Amniotic stem cell (primary cell): ENCODE data around the gene PRPSAP2.
"Not testable (repeated sequence)": the region's sequence is repeated elsewhere in the genome, so short reads cannot be mapped to it uniquely, and the experiment has no call there.

Experiments
- DNase-seq: peaks from one replicate; lab custom pipeline; 2025; lab: John Stamatoyannopoulos, UW

Gene PRPSAP2

DNA sequence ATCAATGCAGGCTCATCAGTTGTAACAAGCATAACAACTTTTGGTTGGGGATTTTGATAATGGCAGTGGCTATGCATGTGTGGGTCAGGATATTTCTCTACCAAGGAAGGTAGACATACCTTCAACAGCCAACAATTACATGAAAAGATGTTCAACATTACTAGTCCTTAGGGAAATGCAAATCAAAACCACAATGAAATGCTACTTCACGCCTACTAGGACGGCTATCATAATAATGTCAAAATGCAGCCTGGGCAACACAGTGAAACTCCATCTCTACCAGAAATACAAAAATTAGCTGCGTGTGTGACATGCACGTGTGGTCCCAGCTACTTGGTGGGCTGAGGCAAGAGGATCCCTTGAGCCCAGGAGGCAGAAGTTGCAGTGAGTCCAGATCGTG lies 86.7 kb downstream of the PRPSAP2 start:
- no peak for DNase-seq

DNA sequence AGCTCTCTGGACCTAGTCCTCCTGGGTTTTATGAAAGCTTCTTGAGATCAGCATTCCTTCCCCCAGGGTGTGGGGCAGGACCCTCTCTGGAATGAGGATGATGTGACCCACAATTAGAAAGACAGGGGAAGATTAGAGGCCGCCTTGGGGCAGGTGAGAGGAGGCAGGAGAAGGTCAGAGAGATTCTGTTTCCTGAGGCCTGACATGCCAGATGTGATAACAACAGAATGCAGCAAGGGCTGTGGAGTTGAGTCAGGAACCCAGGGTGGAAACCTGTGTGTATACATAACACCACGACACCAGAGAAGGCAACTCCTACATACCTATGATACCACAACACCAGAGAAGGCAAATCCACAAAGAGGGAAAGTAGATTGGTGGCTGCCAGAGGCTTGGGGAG lies 88.6 kb downstream of the PRPSAP2 start:
- DNase-seq, result no peak

DNA sequence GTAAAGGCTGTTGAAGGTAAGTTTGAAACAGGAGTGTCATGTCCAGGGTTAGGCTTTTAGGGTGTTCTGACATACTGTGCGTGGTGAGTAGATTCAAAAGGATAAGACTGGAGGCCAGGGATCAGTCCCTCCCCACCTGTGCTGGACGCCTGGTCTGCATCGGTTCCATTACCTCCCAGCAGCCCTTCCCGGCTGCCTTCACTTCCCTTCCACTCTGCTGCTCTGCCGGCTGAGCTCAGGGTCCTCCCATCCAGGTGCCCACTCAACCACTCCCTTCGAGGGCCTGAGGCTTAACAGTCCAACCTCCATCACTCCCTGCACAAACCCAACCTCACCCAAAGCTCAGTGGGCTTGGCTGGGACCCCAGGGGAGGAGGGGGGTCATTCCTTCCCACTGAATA lies 89.9 kb downstream of the PRPSAP2 start:
- DNase-seq, result no peak

DNA sequence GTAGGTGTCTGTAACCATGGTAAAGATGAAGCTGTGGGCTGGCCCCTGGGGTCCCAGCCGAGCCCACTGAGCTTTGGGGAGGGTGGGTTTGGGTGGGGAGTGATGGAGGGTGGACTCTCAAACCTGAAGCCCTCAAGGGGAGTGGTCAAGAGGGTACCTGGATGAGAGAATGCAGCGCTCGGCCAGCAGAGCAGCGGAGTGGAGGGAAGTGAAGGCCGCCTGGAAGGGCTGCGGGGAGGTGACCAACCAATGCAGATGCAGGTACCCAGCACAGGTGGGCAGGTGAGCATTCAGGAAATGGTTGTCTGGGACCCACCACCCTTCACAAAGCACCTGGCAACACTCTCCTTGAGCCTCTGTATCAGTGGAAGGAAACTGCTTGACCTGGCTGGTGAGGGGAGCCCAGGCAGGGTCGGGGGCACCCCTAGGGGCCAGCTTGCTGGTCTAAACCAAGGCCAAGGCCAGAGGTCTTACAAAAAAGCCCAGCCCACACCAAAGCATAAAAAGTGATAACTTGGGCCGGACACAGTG lies 90.6 kb downstream of the PRPSAP2 start:
- no peak for DNase-seq

DNA sequence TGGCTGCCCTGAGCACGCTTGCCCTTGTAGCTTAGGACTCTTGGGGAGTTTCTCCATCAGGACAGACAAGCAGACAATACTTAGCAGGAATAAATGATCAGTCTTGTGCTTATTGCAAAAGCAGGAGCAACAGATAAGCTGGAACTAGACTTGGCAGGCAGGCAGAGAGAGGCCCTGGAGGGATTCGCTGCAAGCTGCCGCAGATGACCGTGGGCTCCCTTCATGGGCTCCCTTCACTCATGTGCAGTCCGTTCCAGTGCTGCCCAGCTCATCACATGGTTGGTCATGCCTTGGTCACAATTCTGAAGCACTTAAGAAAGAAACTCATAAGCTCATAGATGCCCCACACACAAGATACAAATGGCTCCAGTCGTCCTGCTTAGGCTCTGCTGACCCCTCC lies 91.6 kb downstream of the PRPSAP2 start:
- no peak for DNase-seq

DNA sequence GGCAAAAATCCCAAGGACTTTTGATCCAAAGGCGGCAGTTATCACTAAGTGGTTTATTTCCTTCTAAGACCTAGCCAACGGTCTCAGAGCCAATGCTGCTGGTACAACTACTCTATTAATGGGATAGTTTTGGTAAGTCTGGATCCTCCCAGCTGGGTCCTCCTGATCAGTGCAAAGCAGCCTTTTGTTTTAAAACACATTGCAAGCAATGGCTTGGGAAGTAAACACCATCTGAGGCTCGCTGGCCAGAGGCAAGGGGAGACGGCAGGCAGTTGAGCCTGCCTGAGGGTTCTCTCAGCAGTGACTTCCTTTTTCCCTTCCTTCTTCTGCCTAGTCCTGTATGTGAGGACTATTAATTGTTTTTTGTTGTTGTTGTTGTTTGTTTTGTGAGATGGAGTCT lies 92.4 kb downstream of the PRPSAP2 start:
- no peak for DNase-seq

DNA sequence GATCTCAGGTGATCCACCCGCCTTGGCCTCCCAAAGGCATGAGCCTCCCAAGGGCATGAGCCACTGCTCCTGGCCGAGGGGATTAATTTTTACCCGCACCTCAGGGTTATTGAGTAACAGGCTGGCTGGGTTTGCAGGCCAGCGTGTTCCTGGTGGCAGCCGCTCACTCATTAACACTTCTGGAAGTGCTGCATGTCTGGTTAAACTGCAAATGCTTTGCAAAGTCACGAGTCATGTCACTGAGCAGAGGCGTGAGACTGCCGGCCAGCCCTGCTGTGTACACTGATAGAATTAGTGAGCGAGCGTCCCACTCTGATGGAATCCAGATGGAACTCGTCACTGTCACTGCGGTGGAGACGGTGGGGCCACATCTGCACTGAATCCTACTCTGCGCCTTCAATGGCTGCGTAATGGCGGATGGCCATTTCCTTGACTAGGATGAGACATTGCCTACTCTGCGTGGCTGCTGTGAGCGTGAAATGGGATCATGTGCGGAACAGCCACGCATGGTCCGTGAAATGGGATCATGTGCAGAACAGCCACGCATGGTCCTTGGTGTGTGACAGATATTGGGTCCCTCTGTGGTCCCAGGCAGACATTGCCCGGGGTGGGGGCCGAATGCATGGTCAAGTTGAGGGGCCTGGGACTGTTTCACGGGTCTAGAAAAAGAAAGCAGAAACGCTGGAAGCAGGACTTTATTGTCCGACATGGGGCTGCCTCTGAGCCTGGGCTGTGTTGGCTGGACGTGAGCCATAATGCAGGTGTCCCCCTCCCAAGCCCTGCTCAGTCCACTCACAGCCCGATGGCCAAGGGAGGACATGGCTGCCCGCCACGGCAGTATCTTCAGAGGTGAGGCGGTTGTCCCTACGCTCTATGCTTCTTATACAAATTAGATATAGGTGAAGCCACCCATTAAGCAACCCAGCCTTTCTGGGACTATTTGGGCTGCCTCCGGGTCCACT lies 93.3 kb downstream of the PRPSAP2 start:
- DNase-seq, result no peak

DNA sequence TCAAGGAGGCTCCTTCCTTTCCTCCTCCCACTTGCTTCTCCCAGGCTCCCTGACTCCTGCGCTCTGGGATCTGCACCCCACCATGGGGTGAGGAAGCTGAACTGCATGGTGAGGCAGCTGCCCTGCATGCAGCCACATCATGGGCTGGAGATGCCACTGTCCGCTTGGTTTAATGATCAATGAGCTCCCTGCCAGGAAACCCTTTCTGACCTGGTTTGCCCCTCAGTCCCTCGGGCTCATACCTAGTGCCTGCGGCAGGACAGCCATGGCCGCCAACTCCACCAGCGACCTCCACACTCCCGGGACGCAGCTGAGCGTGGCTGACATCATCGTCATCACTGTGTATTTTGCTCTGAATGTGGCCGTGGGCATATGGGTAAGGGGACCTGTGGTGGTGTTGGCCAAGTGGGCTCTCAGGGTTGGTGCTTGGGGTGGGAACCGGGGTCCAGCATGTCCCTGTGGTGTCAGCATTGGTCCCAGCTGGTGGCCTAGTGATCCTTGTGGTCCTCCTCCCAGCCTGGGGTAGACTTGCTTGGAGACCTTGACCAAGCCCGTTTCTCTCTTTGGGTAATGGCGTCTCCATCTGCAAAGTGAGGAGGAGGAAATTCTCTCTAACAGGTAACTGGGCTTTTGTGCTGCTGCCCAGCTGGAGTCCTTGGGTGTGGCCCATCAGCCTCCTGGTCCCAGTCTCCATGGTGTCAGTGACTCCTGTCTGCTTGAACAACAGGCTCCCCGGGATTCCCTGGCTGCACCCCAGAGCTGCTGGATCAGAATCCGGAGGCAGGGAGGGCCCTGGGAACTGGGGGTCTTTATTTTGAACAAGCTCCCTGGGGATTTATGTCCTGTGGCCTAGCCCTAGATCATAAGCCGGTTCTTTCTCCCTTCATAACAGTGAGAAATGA lies 94.3 kb downstream of the PRPSAP2 start, which contains the start of gene SLC5A10:
Gene SLC5A10, plus strand, starts transcription at position 225 of the 902 bp plus-strand sequence. Its CDS starts 41 bp downstream, at position 266.
- DNase-seq, result no peak

DNA sequence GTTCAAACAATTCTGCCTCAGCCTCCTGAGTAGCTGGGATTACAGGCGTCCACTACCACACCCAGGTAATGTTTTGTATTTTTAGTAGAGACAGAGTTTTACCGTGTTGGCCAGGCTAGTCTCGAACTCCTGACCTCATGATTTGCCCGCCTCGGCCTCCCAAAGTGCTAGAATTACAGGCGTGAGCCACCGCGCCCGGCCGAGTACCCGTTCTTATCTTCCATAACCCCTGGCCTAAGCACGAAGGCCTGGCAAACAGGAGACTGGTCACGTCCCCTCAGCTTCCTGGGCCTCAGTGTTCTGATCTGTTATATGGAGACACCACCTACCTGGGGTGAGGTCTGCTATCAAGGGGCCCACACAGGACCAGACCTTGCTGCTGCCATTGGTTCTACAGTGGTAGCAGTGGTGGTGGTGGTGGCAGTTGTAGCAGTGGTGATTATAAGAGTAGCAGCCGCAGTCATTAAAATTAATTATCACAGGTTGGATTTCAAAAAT lies 95.3 kb downstream of the PRPSAP2 start:
- DNase-seq, result no peak

DNA sequence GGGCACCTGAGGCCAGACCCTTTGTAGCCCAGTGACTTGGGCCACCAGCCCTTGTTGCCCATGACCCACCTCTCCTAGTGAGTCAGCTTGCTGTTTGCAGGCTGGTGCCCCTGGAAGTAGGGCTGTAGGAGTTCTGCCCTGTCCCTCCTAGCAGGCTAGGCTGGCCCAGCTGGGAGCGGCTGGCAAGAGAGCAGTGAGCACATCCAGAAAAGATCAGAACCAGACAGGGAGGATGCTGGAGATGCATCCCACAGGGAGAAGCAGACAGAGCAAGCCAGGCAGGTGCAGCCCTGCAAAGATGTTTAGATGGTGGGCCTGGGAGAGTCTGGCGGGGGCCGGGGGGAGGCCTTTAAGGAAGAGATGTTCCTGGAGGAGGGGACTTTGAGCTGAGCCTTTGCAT lies 96.4 kb downstream of the PRPSAP2 start:
- DNase-seq, result no peak

DNA sequence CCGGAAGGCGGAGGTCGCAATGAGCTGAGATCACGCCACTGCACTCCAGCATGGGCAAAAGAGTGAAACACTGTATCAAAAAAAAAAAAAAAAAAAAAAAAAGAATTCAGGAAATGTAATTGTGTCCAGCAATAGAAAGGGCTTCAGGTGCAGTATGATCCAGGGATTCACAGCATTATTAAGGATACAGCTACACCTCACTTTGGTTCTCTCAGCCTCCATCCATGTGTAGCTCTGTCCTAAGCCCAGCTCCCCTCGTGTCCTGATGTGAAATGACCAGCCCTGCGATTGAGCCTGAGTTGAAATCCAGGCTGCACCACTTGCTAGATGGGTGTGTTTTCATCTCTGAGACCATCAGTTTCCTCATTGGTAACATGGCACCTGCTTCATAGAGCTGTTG lies 97.1 kb downstream of the PRPSAP2 start:
- no peak for DNase-seq

DNA sequence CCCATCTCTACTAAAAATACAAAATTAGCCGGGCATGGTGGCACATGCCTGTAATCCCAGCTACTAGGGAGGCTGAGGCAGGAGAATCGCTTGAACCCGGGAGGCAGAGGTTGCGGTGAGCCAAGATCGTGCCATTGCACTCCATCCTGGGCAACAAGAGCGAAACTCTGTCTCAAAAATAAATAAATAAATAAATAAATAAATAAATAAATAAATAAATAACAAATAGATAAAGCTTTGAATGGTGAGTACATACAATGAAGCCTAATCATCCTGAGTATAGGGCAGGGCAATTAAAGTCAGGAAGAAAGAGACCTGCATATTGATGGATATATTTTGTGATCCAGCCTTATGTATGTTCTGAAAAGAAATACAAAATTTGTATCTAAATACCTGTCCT lies 98.1 kb downstream of the PRPSAP2 start:
- DNase-seq, result not testable (repeated sequence)

DNA sequence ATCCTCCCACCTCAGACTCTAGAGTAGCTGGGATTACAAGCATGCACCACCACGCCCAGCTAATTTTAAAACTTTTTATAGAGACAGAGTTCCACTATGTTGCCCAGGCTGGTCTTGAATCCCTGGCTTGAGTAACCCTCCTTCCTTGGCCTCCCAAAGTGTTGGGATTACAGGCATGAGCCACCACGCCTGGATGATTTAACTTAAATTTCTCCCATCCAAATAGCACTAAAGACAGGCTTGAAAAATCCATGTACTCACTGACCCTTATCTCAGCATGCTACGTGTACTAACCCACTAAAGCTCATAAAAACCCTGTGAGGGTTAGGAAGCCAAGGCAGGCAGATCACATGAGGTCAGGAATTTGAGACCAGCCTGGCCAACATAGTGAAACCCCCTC lies 98.7 kb downstream of the PRPSAP2 start:
- DNase-seq, result no peak

DNA sequence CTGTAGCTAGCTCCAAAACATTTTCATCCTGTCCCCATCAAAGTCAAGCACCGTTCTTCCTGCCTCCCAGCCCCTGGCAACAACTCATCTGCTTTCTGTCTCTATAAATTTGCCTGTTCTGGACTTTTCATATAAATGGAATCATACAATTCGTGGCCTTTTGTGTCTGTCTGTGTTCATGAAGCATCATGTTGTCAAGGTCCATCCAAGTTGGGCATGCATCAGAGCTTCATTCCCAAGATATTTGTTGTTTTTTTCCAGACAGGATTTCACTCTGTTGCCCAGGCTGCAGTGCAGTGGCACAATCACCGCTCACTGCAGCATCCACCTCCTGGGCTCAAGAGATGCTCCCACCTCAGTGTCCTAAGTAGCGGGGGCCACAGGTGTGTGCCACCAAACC lies 99.9 kb downstream of the PRPSAP2 start:
- no peak for DNase-seq

DNA sequence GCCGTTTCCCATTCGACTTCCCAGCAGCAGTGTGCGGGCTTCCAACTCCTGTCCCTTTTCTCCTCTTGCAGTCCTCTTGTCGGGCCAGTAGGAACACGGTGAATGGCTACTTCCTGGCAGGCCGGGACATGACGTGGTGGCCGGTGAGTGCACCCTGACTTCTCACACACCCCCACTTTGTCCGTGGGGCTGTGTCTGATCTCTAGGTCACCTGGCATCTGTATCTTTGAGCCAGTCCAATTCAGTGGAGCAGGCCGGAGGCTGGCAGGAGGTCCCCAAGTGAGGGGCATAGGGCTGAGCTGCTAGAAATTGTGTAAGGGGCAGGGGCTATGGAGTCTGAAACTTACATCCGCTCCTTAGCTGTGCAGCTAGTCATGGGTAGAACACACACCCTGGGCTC lies 100.7 kb downstream of the PRPSAP2 start:
- no peak for DNase-seq

DNA sequence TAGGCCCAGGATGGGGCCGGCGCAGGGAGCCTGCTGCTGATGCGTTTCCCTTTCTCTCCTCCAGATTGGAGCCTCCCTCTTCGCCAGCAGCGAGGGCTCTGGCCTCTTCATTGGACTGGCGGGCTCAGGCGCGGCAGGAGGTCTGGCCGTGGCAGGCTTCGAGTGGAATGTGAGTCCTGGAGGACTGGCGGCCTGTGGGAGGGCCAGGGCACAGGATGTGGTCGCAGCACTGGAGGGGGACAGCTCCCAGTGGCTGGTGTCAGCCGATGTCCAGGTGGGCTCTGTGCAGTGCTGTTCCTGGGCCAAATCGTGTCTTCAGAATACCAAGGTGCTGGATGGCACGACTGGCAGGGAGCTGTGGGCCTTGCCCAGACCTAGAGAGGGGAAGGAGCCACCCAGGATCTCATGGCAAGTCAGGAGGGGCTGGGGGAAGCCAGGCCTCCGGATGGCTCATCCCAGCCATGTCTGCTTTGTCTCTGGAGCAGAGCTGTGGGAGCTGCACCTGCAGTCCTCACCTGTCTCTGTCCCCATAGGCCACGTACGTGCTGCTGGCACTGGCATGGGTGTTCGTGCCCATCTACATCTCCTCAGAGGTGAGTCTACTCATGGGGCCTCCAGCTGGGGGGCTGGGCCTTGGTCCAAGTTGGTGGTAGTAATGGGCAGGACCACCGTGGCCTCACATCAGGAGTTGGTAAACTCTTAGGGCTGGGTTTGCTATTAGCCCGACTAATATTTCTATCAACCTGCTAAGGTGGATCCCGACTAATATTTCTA lies 101.3 kb downstream of the PRPSAP2 start:
- DNase-seq, result no peak

DNA sequence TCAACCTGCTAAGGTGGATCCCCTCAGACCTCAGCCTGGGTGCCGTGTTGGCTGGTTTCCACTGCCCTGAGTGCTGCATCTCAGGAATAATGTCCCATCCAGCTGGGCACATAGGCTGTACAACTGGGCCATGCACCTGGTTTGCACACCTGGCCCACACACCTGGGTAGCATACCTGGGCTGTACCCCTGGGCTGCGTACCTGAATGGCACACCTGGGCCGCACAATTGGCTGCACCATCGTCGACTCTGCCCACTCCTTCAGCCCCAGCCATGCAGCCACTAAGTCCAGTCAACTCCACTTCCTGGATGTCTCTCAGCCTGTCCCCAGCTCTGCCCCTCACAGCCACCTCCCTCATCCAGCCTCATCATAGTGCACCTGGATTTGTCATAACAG lies 101.9 kb downstream of the PRPSAP2 start:
- DNase-seq, result no peak

DNA sequence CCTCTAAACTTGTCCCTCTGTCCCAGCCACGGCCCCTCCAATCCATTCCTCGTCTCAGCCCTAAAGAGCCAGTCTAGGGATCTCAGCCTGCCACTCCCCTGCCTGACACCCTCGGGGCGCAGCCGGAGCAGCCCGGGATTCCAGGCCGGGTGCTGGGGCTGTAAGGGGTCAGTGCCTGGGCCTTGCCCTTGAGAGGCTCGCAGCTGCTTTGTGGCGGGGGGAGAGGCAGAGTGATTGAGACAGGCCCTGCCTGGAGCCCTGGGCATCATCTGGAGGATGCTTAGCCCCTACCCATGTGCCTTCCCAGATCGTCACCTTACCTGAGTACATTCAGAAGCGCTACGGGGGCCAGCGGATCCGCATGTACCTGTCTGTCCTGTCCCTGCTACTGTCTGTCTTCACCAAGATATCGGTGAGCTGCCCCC lies 102.3 kb downstream of the PRPSAP2 start:
- DNase-seq, result no peak

DNA sequence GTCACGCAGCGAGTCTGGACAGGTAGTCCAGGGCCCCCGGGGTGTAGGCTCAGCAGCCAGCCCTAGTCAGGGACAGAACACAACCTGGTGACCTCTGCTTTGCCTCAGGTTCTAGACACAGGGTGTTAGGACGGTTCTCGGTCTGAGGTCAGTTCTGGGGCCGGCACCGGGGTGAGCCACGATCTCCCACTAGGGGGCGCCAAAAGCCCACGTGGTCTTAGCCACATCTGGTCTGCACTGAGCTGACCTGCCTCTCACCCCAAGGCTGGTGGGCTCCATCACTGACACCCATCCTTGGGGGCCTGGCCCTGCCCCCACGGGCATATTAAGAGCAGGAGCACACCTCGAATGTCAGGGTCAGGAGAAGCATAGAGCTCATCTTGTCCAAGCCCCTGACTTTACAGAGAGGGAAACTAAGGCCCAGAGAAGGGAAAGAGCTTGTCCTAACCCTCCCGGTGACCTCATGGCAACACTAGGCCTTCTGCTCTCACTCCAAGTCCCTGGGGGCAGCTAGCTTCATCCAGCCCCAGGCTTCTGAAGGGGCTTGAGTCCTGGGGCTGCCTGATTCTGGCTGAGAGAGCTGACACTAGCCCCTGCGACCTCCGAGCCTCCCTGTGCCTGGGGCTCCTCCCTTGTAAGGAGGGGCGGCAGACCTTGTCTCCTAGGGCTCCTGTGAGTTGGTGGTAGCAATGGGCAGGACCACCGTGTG lies 103.0 kb downstream of the PRPSAP2 start:
- DNase-seq, result no peak

DNA sequence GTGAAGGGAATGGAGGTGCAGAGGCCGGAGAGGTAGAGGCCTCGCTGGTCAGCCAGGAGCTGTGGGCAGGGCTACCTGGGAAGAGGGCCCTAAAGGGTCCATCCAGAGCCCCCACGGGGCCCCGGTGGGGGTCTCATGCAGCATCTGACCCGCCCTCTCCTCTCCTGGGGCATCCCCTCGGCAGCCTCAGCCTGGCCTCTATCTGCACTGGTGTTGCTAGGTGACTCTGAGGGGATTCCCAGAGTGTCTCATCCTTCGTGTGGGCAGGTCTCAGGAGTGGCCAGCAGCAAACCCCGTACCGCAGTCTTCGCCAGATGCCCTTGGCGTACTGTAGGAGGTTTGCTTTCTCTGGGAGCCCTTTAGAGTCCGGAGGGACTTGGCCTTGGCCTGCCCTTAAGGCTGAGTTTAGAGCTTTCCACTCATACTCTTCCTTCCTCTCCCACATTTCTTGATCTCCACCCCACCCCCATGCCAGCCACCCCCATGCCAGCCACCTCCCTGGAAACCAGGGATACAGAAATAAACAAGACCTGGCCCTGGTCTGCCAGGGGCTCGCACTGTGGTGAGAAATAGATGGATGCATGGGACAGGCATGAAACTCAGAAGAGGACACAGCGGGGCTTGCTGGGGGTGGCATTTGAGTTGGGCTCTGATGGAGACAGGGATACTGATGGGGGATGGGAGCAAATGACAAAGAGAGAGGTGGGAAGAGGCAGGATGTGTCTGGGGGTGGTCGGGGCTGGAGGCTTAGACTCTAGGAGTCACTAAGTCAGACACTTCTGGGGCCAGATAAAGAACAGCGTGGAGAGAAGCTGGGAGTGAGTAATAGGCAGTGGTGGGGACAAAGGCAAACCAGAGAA lies 103.9 kb downstream of the PRPSAP2 start:
- DNase-seq, result no peak
